ENCODE measurements around the gene C17orf58. TPM values are rescaled to one million over a fixed set of nuclear protein-coding genes. Genes with fewer than 3 reads are reported as not detected.

Gene C17orf58
- total and polyA plus RNA-seq, 2 of the 8 experiments (the other 6 are each of a cell fraction or from before 2014, with no cell fraction given), result 22.6 to 24.1 TPM

DNA sequence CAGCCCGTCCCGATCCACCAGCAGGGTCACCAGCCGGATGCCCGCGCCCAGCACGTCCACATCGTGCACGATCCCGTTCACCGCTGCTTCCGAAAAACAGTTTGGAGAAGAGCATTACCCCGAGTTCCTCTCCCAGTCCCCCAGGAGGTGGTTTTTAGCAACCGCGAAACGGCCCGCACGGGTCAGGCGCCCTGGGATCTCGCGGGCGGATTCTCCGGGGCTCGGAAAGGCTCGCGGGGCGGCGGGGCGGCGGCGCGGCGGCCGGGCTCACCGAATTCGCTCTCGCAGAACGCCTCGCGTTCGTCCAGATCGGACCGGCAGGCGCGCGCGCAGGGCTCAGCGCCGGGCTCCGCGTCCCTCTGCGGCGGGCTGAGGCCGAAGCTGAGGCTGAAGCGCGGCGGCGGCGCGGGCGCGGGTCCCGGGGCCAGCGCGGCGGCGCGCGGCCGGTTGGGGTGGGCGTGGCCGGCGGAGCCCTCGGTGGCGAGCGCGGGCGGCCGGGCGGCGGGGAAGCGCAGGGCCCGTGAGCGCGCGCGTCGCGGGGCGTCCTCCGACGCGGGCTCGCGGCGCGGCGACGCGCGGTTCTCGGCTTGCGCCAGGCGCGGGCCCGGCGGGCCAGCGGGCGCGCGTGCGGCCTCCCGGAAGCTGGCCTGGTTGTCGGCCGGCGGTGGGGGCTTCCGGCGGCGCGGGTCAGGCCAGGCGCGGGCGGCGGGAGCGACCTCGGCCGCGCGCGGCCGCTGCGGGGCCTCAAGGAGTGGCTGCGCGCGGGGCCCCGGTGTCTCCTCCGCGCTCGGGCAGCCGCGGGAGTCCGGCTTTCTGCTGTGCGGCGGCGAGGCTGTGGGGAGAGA is 2.9 kb downstream of the C17orf58 start (continued):
- TF ChIP-seq CHD2 (IDR thresholded peaks at IDR 0.05; ENCODE audit: low read length) (no peak), ZNF274 (IDR thresholded peaks at IDR 0.05; ENCODE audit: borderline replicate concordance, extremely low read depth, low read length) (no peak), SP4 (IDR thresholded peaks at IDR 0.05; ENCODE audit: low read length) (no peak), CREB1 (IDR thresholded peaks at IDR 0.05) (no peak), SAP30 (IDR thresholded peaks at IDR 0.05; ENCODE audit: insufficient read depth, insufficient replicate concordance, low read length) (no peak), SP2 (IDR thresholded peaks at IDR 0.05; ENCODE audit: low read length) (no peak), SUZ12 (IDR thresholded peaks at IDR 0.05; ENCODE audit: low read length) (peak; percentile 22; the same call in 1 of the 2 replicates), TCF12 (IDR thresholded peaks at IDR 0.05; ENCODE audit: low read depth, low read length) (no peak), MAFK (IDR thresholded peaks at IDR 0.05; ENCODE audit: low read depth, low read length) (no peak)

Measured in H1 (cell line).